Neutrophil (primary cell): ENCODE results near the gene SETBP1.

Experiments used
- H3K27ac ChIP-seq: fragments of 200-600 bp; sonication (generic); 2 replicates; pipeline ENCODE4 v1.5.1; 2016; ENCODE audit warnings: mild to moderate bottlenecking, moderate library complexity
- H3K27me3 ChIP-seq: fragments of 200-600 bp; sonication (generic); 2 replicates; pipeline ENCODE4 v1.6.0; 2016; ENCODE audit warnings: mild to moderate bottlenecking
- H3K36me3 ChIP-seq: fragments of 200-600 bp; sonication (generic); 2 replicates; pipeline ENCODE4 v1.5.1; 2017
- H3K4me1 ChIP-seq, 2 experiments: fragments of 200-600 bp in 1 of 2; sonication (generic) in 1 of 2; 1 replicate in 1 of 2; 2 replicates in 1 of 2; pipeline versions ENCODE4 v1.5.1 to v1.6.1; 2013 to 2016; ENCODE audit warnings: low read depth in 1 of 2, low read length in 1 of 2, mild to moderate bottlenecking in 1 of 2, moderate library complexity in 1 of 2; ENCODE audit not compliant: control insufficient read depth in 1 of 2, insufficient read depth in 1 of 2
- H3K4me3 ChIP-seq, 2 experiments: fragments of 200-600 bp in 1 of 2; sonication (generic) in 1 of 2; 1 replicate in 1 of 2; 2 replicates in 1 of 2; pipeline ENCODE4 v1.5.1; 2013 to 2016; ENCODE audit warnings: low read depth in 1 of 2, low read length in 1 of 2, mild to moderate bottlenecking in 1 of 2, moderate library complexity in 1 of 2
- H3K9me3 ChIP-seq: fragments of 200-600 bp; sonication (generic); 2 replicates; pipeline ENCODE4 v1.5.1; 2016
- TF ChIP-seq, protein P1 (sequence below): fragments of 200-600 bp; sonication (generic); IDR thresholded peaks from 2 replicates; pipeline ENCODE4 v1.5.1; 2016; ENCODE audit warnings: antibody characterized with exemption

SETBP1 gene

DNA sequence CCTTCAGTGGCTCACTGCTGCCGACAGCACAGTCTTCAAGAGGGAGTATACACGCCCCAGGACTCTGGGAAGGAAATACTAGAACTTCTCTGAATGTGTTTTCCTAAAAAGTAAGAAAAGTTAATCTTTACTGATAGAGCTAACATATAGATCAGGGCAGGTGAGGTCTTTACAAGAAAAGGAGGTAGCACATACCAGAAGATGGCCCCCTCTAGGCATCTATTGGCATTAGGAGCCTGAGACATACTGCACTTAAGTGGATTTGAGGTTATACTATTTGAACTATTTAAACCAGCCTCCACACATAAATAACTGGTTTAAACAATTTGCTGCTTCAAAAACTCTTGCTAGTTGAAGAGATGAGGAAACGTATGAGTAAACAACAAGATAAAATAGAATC is 406.1 kb downstream of the SETBP1 start:
- Histone ChIP-seq H3K4me3 (no peak overlapping the region), H3K9me3 (no peaks in the 10 kb centered on the region), H3K27me3 (no peaks in the 10 kb centered on the region), H3K27ac (no peak overlapping the region), H3K36me3 (no peaks in the 10 kb centered on the region), H3K4me1 (peaks cover 28 to 34% of the 10 kb centered on the region in 2 experiments)
- TF ChIP-seq, protein P1, sequence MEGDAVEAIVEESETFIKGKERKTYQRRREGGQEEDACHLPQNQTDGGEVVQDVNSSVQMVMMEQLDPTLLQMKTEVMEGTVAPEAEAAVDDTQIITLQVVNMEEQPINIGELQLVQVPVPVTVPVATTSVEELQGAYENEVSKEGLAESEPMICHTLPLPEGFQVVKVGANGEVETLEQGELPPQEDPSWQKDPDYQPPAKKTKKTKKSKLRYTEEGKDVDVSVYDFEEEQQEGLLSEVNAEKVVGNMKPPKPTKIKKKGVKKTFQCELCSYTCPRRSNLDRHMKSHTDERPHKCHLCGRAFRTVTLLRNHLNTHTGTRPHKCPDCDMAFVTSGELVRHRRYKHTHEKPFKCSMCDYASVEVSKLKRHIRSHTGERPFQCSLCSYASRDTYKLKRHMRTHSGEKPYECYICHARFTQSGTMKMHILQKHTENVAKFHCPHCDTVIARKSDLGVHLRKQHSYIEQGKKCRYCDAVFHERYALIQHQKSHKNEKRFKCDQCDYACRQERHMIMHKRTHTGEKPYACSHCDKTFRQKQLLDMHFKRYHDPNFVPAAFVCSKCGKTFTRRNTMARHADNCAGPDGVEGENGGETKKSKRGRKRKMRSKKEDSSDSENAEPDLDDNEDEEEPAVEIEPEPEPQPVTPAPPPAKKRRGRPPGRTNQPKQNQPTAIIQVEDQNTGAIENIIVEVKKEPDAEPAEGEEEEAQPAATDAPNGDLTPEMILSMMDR: no peak

DNA sequence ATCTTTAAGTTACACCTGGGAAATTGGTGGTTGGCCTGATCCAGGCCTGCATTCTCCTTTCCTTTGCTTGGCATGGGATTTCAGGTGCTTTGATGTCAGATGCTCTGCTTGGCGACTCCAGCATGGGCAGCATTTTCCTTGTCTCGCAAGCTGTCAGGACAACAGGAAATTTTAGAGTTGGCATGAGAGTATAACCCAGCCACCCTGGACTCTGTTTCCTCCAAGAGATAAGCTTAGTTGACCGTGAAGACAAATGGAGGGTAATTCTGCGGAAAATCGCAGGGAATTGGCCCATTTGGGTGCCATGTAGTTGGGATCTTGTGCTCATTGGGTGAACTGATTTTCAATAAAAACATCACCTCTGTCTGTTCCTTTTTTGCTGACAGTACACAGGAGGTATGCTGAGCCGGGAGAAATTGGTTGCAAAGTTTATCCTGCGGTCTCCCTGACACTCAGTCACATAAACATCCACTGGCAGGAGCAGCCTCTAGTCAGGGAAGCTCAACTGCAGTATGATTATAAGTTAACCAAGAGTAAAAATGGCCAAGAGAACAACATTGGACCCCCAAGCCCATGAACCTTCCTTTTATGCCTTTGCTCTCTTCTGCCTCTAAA is 409.9 kb downstream of the SETBP1 start:
- TF ChIP-seq, protein P1: no peak
- Histone ChIP-seq H3K36me3 (no peaks in the 10 kb centered on the region), H3K4me3 (no peak overlapping the region), H3K27ac (no peak overlapping the region), H3K27me3 (no peaks in the 10 kb centered on the region), H3K4me1 (peaks cover 5 to 10% of the 10 kb centered on the region in 2 experiments), H3K9me3 (no peaks in the 10 kb centered on the region)

DNA sequence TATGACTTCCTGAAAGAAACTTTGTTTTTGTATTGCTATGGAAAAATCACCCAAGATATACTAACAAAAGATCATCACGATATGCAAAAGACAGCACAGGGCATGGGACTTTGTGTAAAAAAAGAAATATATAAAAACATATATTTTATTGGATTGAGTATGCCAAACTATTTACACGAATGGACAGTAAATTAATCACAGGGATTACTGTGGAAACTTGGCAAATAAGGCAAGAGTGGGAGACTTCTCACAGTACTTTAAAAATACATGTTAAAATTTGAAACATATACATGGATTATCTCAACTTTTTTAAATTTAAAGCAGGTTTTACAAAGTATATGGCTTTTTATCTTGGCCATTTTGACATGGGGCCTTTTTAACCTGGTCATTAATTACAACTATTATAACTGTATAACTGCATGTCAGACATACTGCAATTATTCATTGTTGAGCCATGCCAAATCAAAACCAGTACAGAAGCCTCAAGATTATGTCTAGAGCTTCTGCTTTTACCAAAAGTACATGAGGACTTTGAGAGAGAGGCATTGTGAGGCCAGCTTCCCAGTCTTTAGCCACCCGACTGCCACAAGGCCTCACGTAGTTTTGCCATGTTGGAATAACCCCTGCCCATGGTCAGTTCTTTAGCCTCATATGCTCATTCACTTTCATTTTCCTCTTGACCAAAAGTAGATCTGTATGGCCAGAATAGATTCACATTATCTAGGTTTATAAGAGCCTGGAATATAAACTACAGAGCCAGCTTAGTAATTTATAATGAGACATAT is 419.8 kb downstream of the SETBP1 start:
- TF ChIP-seq, protein P1: no peak
- Histone ChIP-seq H3K27me3 (no peaks in the 10 kb centered on the region), H3K27ac (no peak overlapping the region), H3K9me3 (no peaks in the 10 kb centered on the region), H3K4me3 (no peak overlapping the region), H3K4me1 (no peaks in the 10 kb centered on the region), H3K36me3 (no peaks in the 10 kb centered on the region)

DNA sequence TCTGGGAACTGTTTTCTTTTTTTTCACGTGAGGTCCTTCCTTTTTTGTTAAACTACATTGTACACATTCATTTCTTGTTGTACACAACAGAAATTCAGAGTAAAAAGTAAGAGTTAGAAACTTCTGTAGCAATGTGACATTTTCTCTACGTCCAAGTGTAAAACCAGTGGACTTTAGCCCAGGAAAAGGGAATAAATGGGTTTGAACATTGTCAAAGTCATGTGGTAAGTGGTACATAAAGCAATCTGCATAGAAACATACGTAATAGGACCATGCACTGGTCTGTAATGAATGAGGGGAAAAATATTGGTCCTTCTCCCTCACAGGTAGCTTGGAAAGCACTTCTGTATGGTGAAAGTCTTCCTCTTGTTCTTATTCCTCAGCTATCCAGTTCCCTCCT is 421.4 kb downstream of the SETBP1 start:
- TF ChIP-seq, protein P1: no peak
- Histone ChIP-seq H3K9me3 (no peaks in the 10 kb centered on the region), H3K27ac (no peak overlapping the region), H3K27me3 (no peaks in the 10 kb centered on the region), H3K4me1 (peaks cover 3 to 8% of the 10 kb centered on the region in 2 experiments), H3K36me3 (no peaks in the 10 kb centered on the region), H3K4me3 (no peak overlapping the region)

DNA sequence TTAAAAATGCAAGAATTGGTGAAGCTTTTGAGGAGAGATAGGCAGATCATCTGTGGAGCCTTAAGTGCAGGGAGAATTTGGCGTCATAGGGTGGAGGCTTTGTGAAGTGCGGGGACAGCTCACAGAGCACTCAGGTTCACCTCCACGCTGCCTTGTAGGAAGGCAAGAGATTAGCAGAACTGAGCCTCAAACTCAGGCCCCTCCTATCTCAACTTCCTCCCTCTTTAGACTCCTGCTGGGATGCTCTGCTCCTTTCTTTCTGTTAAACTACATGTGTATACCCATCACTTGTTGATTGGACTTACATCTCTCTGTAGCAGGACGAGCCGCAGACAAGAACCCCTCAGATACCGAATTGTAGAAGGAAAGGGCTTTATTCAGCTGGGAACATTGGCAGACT is 422.2 kb downstream of the SETBP1 start:
- H3K27ac ChIP-seq: no peak overlapping the region
- no peaks in the 10 kb centered on the region for H3K9me3 ChIP-seq
- H3K4me1 ChIP-seq: peaks cover 3 to 8% of the 10 kb centered on the region in 2 experiments
- no peaks in the 10 kb centered on the region for H3K27me3 ChIP-seq
- no peak overlapping the region for H3K4me3 ChIP-seq
- TF ChIP-seq, protein P1: no peak
- no peaks in the 10 kb centered on the region for H3K36me3 ChIP-seq
